ENCODE results near the gene TACC2. TPM values are rescaled to one million over a fixed set of nuclear protein-coding genes. Genes with fewer than 3 reads are reported as not detected.

TACC2 gene
- total RNA-seq, 4 donors from 2014 or later: 95.9 to 122 (median 114) TPM

- TF ChIP-seq CTCF (IDR thresholded peaks at IDR 0.05): no peak
- peak in 1 of 2 donors; percentile 50 for TF ChIP-seq POLR2A (IDR thresholded peaks at IDR 0.05)
- Histone ChIP-seq H3K4me1 (peaks cover 71 to 79% of the 10 kb centered on the region in 2 donors), H3K4me3 (replicated peaks in 1 of 3) (no peak overlapping the region), H3K9me3 (no peaks in the 10 kb centered on the region), H3K27ac (peak overlapping the region; percentile 93 to 97 (median 96)), H3K27me3 (no peaks in the 10 kb centered on the region), H3K36me3 (no peaks in the 10 kb centered on the region)
- WGBS, 2 donors: 36 to 48% methylated on average over 8 of the region's 8 CpGs
- intact Hi-C loops (cut with DNase I): no loop called here
- DNase-seq: peak; percentile 86 to 88
Measured at GRCh38 chr10:122127943-122128342, 139.0 kb downstream of the TACC2 start.

- no peaks in the 10 kb centered on the region for H3K9me3 ChIP-seq
- H3K4me1 ChIP-seq: peaks cover 71 to 79% of the 10 kb centered on the region in 2 donors
- intact Hi-C loops (cut with DNase I): no loop called here
- TF ChIP-seq CTCF (IDR thresholded peaks at IDR 0.05) (peak in 1 of 6 experiments; percentile 9), POLR2A (IDR thresholded peaks at IDR 0.05) (no peak)
- H3K4me3 ChIP-seq (replicated peaks in 1 of 3): no peak overlapping the region
- DNase-seq: peak; percentile 54 to 56
- H3K36me3 ChIP-seq: no peaks in the 10 kb centered on the region
- 55 to 63% methylated on average over 5 of the region's 5 CpGs for WGBS, 2 donors
- no peaks in the 10 kb centered on the region for H3K27me3 ChIP-seq
- H3K27ac ChIP-seq: peak overlapping the region; percentile 93 to 97 (median 96)
Measured at GRCh38 chr10:122128357-122128756, 139.4 kb downstream of the TACC2 start.

- Histone ChIP-seq H3K4me3 (replicated peaks in 1 of 3) (no peak overlapping the region), H3K4me1 (peaks cover 76 to 94% of the 10 kb centered on the region in 2 donors), H3K27me3 (no peaks in the 10 kb centered on the region), H3K9me3 (no peaks in the 10 kb centered on the region), H3K27ac (peak overlapping the region; percentile 86 to 100 (median 97)), H3K36me3 (no peaks in the 10 kb centered on the region)
- intact Hi-C loops (cut with DNase I): no loop called here
- TF ChIP-seq POLR2A (IDR thresholded peaks at IDR 0.05) (no peak), CTCF (IDR thresholded peaks at IDR 0.05) (no peak)
- no peak for DNase-seq
- 92 to 95% methylated on average over 8 of the region's 8 CpGs for WGBS, 2 donors
Measured at GRCh38 chr10:122130474-122131110, 141.6 kb downstream of the TACC2 start.

GRCh38 chr10:122132331-122132755 lies 143.4 kb downstream of the TACC2 start:
- H3K4me3 ChIP-seq (replicated peaks in 1 of 3): no peak overlapping the region
- peak overlapping the region; percentile 86 to 100 (median 97) for H3K27ac ChIP-seq
- no peaks in the 10 kb centered on the region for H3K36me3 ChIP-seq
- peak; percentile 81 to 89 for DNase-seq
- peak in 1 of 2 donors; percentile 63 for TF ChIP-seq POLR2A (IDR thresholded peaks at IDR 0.05)
- TF ChIP-seq CTCF (IDR thresholded peaks at IDR 0.05): no peak
- H3K27me3 ChIP-seq: no peaks in the 10 kb centered on the region
- WGBS, 2 donors: 40 to 66% methylated on average over 15 of the region's 15 CpGs
- peaks cover 60 to 83% of the 10 kb centered on the region in 2 donors for H3K4me1 ChIP-seq
- no peaks in the 10 kb centered on the region for H3K9me3 ChIP-seq
- intact Hi-C loops (cut with DNase I): no loop called here

- intact Hi-C loops (cut with DNase I): no loop called here
- no peaks in the 10 kb centered on the region for H3K9me3 ChIP-seq
- WGBS, 2 donors: 46 to 59% methylated on average over 12 of the region's 12 CpGs
- H3K4me1 ChIP-seq: peaks cover 54 to 76% of the 10 kb centered on the region in 2 donors
- TF ChIP-seq CTCF (IDR thresholded peaks at IDR 0.05) (peak in 1 of 6 experiments; percentile 4), POLR2A (IDR thresholded peaks at IDR 0.05) (peak in 1 of 2 donors; percentile 47)
- H3K4me3 ChIP-seq (replicated peaks in 1 of 3): no peak overlapping the region
- H3K27ac ChIP-seq: peak overlapping the region; percentile 86 to 100 (median 97)
- no peaks in the 10 kb centered on the region for H3K27me3 ChIP-seq
- H3K36me3 ChIP-seq: peaks cover 0 to 3% of the 10 kb centered on the region in 2 donors
- DNase-seq: peak; percentile 75 to 84
Measured at GRCh38 chr10:122132882-122133565, 144.1 kb downstream of the TACC2 start.

Measured in thyroid gland (tissue), 4 donors.